ENCODE measurements around the gene CPB2.

The CPB2 gene

GRCh38 chr13:46063292-46063691, 41.5 kb downstream of the CPB2 start:
- ChIA-PET POLR2A (no interaction called here), CTCF (interaction anchor here (1.5 to 2.2 kb wide), 2 partner anchors 9 to 11 kb away, joined by 5 to 9 read pairs; partner anchors contain the start of gene ZC3H13)
- TF ChIP-seq CTCF (IDR thresholded peaks at IDR 0.05; ENCODE audit: control extremely low read depth, extremely low read depth, low read depth, missing control alignments) = no peak
- DNase-seq (ENCODE audit: extremely low spot score) = no peak

GRCh38 chr13:46062185-46062584, 42.6 kb downstream of the CPB2 start:
- ChIA-PET POLR2A (no interaction called here), CTCF (interaction anchor here (1.2 to 2.2 kb wide), 3 partner anchors 9 to 18 kb away, joined by 4 to 9 read pairs (median 5); partner anchors contain the start of gene ZC3H13)
- TF ChIP-seq CTCF (IDR thresholded peaks at IDR 0.05; ENCODE audit: control extremely low read depth, extremely low read depth, low read depth, missing control alignments) = no peak
- no peak for DNase-seq (ENCODE audit: extremely low spot score)

GRCh38 chr13:46059405-46059804, 45.4 kb downstream of the CPB2 start:
- CTCF ChIA-PET = interaction anchor here (1.4 to 3.3 kb wide), 4 partner anchors 9 to 26 kb away, joined by 5 to 11 read pairs (median 5); no protein-coding TSS in a partner anchor
- no peak for DNase-seq (ENCODE audit: extremely low spot score)
- TF ChIP-seq CTCF (IDR thresholded peaks at IDR 0.05; ENCODE audit: control extremely low read depth, extremely low read depth, low read depth, missing control alignments) = no peak
- POLR2A ChIA-PET = no interaction called here

- ChIA-PET POLR2A (no interaction called here), CTCF (interaction anchor here (1.8 to 3.3 kb wide), 3 partner anchors 12 to 27 kb away, joined by 5 to 11 read pairs (median 5); no protein-coding TSS in a partner anchor)
- no peak for DNase-seq (ENCODE audit: extremely low spot score)
- TF ChIP-seq CTCF (IDR thresholded peaks at IDR 0.05; ENCODE audit: control extremely low read depth, extremely low read depth, low read depth, missing control alignments) = no peak
Observed at GRCh38 chr13:46058268-46058667, 46.6 kb downstream of the CPB2 start.

GRCh38 chr13:46057256-46058015, 47.4 kb downstream of the CPB2 start:
- no peak for DNase-seq (ENCODE audit: extremely low spot score)
- ChIA-PET CTCF (interaction anchor here (0.7 to 3.3 kb wide), 2 partner anchors 14 to 53 kb away, joined by 3 to 11 read pairs; no protein-coding TSS in a partner anchor), POLR2A (no interaction called here)
- no peak for TF ChIP-seq CTCF (IDR thresholded peaks at IDR 0.05; ENCODE audit: control extremely low read depth, extremely low read depth, low read depth, missing control alignments)

- ChIA-PET CTCF (interaction anchor here (1.0 to 2.0 kb wide), 6 partner anchors 9 to 268 kb away, joined by 3 to 9 read pairs (median 4); no protein-coding TSS in a partner anchor), POLR2A (no interaction called here)
- DNase-seq (ENCODE audit: extremely low spot score) = no peak
- TF ChIP-seq CTCF (IDR thresholded peaks at IDR 0.05; ENCODE audit: control extremely low read depth, extremely low read depth, low read depth, missing control alignments) = no peak
Observed at GRCh38 chr13:46053162-46054012, 51.4 kb downstream of the CPB2 start.
